CD4-positive, alpha-beta T cell (primary cell): ENCODE measurements around the gene NRXN3. TPM values are rescaled to one million over a fixed set of nuclear protein-coding genes. Genes with fewer than 3 reads are reported as not detected.

Experiments
- ATAC-seq: fragments of 200-7000 bp; cut with Tn5 transposase; one replicate; pipeline ENCODE4 v1.10.0; 2022; ENCODE audit warnings: mild to moderate bottlenecking; ENCODE audit not compliant: poor library complexity
- CTCF ChIA-PET: fragments of 350-600 bp; sonication (Branson Sonifier 250); formaldehyde crosslinking; loops from one replicate; lab custom pipeline; 2021; ENCODE audit warnings: antibody characterized with exemption, inconsistent platforms; lab: Charles Lee
- POLR2A ChIA-PET: fragments of 350-600 bp; sonication (Branson Sonifier 250); formaldehyde crosslinking; loops from one replicate; lab custom pipeline; 2021; ENCODE audit warnings: antibody characterized with exemption, inconsistent platforms; lab: Charles Lee
- DNase-seq, 14 experiments: peaks; one replicate each; pipeline ENCODE4 v3.0.0-alpha.2; 2013 to 2020; ENCODE audit warnings: mixed read lengths in 2 of 14
- H3K27ac ChIP-seq, 2 donors: one replicate each; pipeline versions ENCODE4 v1.5.1 to v1.7.0; 2013; ENCODE audit warnings: low read length in 2 of 2, low read depth in 1 of 2, mild to moderate bottlenecking in 1 of 2
- H3K27me3 ChIP-seq, 2 experiments: 1 replicate in 1 of 2; 2 replicates in 1 of 2; pipeline versions ENCODE4 v1.6.1 to v1.7.0; 2013; ENCODE audit warnings: low read length in 2 of 2, control low read depth in 1 of 2, mild to moderate bottlenecking in 1 of 2, moderate library complexity in 1 of 2; ENCODE audit not compliant: insufficient read depth in 2 of 2, control insufficient read depth in 1 of 2
- H3K36me3 ChIP-seq: one replicate; pipeline ENCODE4 v1.6.1; 2013; ENCODE audit warnings: low read length, control low read depth; ENCODE audit not compliant: insufficient read depth
- H3K4me1 ChIP-seq: one replicate; pipeline ENCODE4 v1.6.1; 2013; ENCODE audit warnings: low read length, control low read depth; ENCODE audit not compliant: insufficient read depth
- H3K4me3 ChIP-seq: one replicate; pipeline ENCODE4 v1.5.1; 2013; ENCODE audit warnings: mild to moderate bottlenecking, low read length, moderate library complexity
- H3K9me3 ChIP-seq, 2 experiments: 1 replicate in 1 of 2; 2 replicates in 1 of 2; pipeline versions ENCODE4 v1.6.1 to v1.7.0; 2013; ENCODE audit warnings: low read length in 2 of 2, mild to moderate bottlenecking in 2 of 2, control low read depth in 1 of 2, moderate library complexity in 1 of 2; ENCODE audit not compliant: control insufficient read depth in 1 of 2, insufficient read depth in 1 of 2
- H3K27ac Mint-ChIP-seq: one replicate; pipeline ENCODE4 v1.8.0; 2020; ENCODE audit warnings: mixed read lengths
- H3K27me3 Mint-ChIP-seq: one replicate; pipeline ENCODE4 v1.8.0; 2021; ENCODE audit warnings: mixed read lengths
- H3K36me3 Mint-ChIP-seq: one replicate; pipeline ENCODE4 v1.8.0; 2021; ENCODE audit warnings: low read depth, mixed read lengths
- H3K4me1 Mint-ChIP-seq: one replicate; pipeline ENCODE4 v1.8.0; 2021; ENCODE audit warnings: low read depth, mixed read lengths
- H3K4me3 Mint-ChIP-seq: one replicate; pipeline ENCODE4 v1.8.0; 2020; ENCODE audit warnings: mild to moderate bottlenecking, mixed read lengths
- H3K9me3 Mint-ChIP-seq: one replicate; pipeline ENCODE4 v1.8.0; 2020; ENCODE audit warnings: mixed read lengths
- CTCF ChIP-seq: fragments of 200-600 bp; IDR thresholded peaks from one replicate; pipeline ENCODE4 v1.8.0; 2022; ENCODE audit warnings: antibody characterized with exemption, mild to moderate bottlenecking
- intact Hi-C, 2 experiments: fragments of 100-400 bp; cut with DNase I in 1 of 2; cut with micrococcal nuclease in 1 of 2; formaldehyde crosslinking; loops; one replicate each; pipeline versions ENCODE4 v1.15.1 to v1.9.0; 2023 to 2025; cut with DNase I, micrococcal nuclease
- total RNA-seq, 174 experiments: library from RNA in 2 of 174; stranded (reverse) in 2 of 174; gene quantifications; one replicate each; pipeline ENCODE4 v1.2.3 and lab custom pipeline; 2021 to 2026

Gene NRXN3
- total RNA-seq, 2 experiments from 2014 or later = not detected

DNA sequence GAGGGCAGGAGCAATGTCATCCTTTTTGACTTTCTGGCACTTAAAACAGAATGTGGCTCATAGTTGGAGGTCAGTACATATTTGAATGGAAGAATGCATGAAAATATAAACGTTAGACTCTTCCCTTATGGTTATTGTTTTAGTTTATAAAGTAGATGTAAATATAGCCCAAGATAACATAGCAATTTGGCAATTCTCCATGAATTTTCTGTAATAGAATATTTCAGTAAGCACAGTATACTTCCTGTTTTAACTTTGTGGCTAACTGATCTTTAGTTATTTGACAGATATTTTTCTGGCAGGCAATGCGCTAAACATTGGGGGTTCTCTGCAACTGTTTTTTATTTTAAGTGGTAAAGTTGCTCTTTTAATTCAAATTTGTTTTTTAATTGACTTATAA, 763.0 kb downstream of the NRXN3 start:
- H3K4me1 ChIP-seq = no peaks in the 10 kb centered on the region
- intact Hi-C loops = no loop called here
- CTCF ChIA-PET = no interaction called here
- Mint-ChIP-seq H3K9me3 (no peaks in the 10 kb centered on the region), H3K36me3 (no peaks in the 10 kb centered on the region), H3K4me1 (no peaks in the 10 kb centered on the region), H3K4me3 (no peak overlapping the region), H3K27ac (no peak overlapping the region), H3K27me3 (peaks cover 14% of the 10 kb centered on the region)
- H3K4me3 ChIP-seq = no peak overlapping the region
- H3K9me3 ChIP-seq = no peaks in the 10 kb centered on the region
- no peaks in the 10 kb centered on the region for H3K36me3 ChIP-seq
- H3K27me3 ChIP-seq = no peaks in the 10 kb centered on the region
- no peak overlapping the region for H3K27ac ChIP-seq
- TF ChIP-seq CTCF = no peak
- ATAC-seq (no peak), DNase-seq (no peak)
- POLR2A ChIA-PET = no interaction called here

- no peaks in the 10 kb centered on the region for H3K36me3 ChIP-seq
- ChIA-PET POLR2A (no interaction called here), CTCF (no interaction called here)
- intact Hi-C loops = no loop called here
- no peaks in the 10 kb centered on the region for H3K9me3 ChIP-seq
- Mint-ChIP-seq H3K27me3 (peaks cover 14% of the 10 kb centered on the region), H3K36me3 (no peaks in the 10 kb centered on the region), H3K4me3 (no peak overlapping the region), H3K27ac (no peak overlapping the region), H3K9me3 (no peaks in the 10 kb centered on the region), H3K4me1 (no peaks in the 10 kb centered on the region)
- H3K4me3 ChIP-seq = no peak overlapping the region
- no peak for TF ChIP-seq CTCF
- H3K27me3 ChIP-seq = no peaks in the 10 kb centered on the region
- no peak overlapping the region for H3K27ac ChIP-seq
- DNase-seq = no peak
- ATAC-seq = no peak
- H3K4me1 ChIP-seq = no peaks in the 10 kb centered on the region
These were observed 763.9 kb downstream of the NRXN3 start for GRCh38 chr14:78933948-78934524.

- intact Hi-C loops = no loop called here
- H3K36me3 Mint-ChIP-seq = no peaks in the 10 kb centered on the region
- Histone ChIP-seq H3K9me3 (no peaks in the 10 kb centered on the region), H3K27me3 (peaks cover 0 to 2% of the 10 kb centered on the region in 2 experiments), H3K27ac (no peak overlapping the region), H3K4me1 (no peaks in the 10 kb centered on the region), H3K36me3 (no peaks in the 10 kb centered on the region), H3K4me3 (no peak overlapping the region)
- POLR2A ChIA-PET = no interaction called here
- DNase-seq = no peak
- no peak for TF ChIP-seq CTCF
- no peak overlapping the region for H3K27ac Mint-ChIP-seq
- H3K4me1 Mint-ChIP-seq = no peaks in the 10 kb centered on the region
- peaks cover 27% of the 10 kb centered on the region for H3K27me3 Mint-ChIP-seq
- no peak overlapping the region for H3K4me3 Mint-ChIP-seq
- CTCF ChIA-PET = no interaction called here
- H3K9me3 Mint-ChIP-seq = no peaks in the 10 kb centered on the region
- ATAC-seq = no peak
These were observed 776.8 kb downstream of the NRXN3 start for GRCh38 chr14:78946949-78947348.
